NCI-H2227 treated with DMSO at 0.1 percent for 48 hours (cell line): Measurements from ENCODE around the gene SRRM5.
A peak's percentile ranks its signal among the peaks of the same experiment; 100 is the strongest.
"Not testable (repeated sequence)": the region's sequence is repeated elsewhere in the genome, so short reads cannot be mapped to it uniquely, and the experiment has no call there.

Experiments used
- DNase-seq: peaks from one replicate; lab custom pipeline; 2025; lab: John Stamatoyannopoulos, UW

The SRRM5 gene

GRCh38 chr19:43591904-43592772 is 19.8 kb upstream of the SRRM5 start:
- no peak for DNase-seq

DNA sequence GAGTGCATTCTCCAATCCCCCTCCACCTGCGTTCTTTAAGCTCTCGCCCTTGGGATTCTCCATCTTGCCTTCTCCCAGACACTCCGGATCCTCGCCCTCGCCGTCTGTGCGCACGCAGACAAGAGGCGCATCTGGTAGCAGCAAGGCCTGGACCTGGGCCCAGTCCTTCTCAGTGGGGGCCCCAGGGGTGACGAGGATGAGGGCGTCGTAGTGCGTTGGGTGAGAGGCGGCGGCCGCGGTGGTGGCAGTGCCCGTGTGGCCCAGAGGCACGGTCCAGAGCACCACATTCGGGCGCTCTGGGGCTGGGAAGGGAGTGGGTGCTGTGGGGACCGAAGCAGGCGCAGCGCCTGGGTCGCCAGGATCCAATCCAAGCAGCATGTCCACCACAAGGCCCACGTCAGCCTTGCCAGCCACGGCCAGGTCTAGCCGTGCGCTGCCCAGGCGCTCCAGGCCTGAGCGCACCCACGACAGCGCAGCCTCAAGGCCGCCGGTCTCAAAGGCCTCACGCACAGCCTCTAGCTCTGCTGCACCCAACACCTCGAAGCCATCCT is 19.0 kb upstream of the SRRM5 start:
- no peak for DNase-seq

DNA sequence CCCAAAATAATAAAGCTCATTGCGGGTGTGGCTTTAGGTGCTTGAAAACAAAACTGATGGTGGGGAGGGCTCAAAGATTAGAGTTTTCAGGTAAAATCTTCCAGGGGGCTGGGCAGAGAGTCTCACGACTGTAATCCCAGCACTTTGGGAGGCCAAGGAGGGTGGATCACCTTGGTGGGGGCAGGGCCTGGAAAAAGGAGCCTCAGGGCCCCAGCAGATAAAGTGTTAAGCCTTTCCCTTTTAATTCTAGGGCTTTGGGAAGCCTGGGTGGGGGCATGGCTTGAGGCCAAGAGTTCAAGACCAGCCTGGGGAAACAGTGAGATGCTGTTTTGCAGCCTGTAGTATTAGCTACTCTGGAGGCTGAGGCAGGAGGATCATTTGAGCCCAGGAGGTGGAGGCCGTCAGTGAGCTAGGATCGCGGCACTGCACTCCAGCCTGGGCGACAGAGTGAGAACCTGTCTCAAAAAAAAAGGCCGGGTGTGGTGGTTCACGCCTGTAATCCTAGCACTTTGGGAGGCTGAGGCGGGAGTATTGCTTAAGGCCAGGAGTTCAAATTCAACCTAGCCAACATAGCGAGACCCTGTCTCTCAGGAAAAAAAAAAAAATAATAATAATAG is 17.7 kb upstream of the SRRM5 start:
- no peak for DNase-seq

DNA sequence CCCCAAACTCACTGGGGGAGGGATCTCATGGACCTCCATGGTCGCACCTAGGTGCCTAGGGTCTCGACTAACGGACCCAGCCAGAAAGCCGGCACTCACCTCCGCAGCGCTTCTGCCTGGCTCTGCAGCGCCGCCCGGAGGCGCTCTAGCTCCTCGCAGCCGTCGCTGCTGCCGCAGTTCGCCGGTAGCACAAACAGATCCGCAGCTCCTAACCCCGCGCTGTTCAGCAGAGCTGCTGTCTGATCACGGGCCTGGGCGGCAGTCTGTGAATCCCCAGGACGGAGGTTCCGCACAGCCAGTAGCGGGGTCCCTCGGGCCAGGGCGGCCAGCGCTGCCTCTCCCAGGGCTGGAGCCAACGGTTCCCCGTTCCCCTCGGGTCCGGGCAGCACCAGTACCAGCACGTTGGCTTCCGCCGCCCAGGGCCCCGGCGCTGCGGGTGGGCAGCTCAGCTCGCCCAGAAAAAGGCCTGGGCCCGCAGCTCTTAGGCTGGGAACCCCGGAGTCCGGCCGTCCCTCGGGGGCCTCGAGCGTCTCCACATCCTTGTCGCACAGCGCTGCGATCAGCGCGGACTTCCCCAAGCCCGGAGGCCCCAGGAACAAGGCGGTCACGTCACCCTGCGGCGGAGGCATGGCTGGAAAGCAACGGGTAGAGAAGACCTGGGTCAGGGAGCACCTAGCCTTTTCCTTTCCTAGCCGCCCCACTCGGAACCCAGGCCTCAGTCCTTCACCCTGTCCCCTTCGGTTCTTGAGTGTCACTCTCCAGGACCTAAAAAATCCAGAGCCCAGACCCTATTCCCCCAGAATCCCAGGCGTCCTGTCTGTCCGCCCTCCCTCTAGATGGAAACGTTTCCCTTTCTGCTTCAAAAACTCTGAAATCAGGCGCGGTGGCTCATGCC is 16.9 kb upstream of the SRRM5 start:
- no peak for DNase-seq

GRCh38 chr19:43595605-43595998 is 16.3 kb upstream of the SRRM5 start:
- no peak for DNase-seq

DNA sequence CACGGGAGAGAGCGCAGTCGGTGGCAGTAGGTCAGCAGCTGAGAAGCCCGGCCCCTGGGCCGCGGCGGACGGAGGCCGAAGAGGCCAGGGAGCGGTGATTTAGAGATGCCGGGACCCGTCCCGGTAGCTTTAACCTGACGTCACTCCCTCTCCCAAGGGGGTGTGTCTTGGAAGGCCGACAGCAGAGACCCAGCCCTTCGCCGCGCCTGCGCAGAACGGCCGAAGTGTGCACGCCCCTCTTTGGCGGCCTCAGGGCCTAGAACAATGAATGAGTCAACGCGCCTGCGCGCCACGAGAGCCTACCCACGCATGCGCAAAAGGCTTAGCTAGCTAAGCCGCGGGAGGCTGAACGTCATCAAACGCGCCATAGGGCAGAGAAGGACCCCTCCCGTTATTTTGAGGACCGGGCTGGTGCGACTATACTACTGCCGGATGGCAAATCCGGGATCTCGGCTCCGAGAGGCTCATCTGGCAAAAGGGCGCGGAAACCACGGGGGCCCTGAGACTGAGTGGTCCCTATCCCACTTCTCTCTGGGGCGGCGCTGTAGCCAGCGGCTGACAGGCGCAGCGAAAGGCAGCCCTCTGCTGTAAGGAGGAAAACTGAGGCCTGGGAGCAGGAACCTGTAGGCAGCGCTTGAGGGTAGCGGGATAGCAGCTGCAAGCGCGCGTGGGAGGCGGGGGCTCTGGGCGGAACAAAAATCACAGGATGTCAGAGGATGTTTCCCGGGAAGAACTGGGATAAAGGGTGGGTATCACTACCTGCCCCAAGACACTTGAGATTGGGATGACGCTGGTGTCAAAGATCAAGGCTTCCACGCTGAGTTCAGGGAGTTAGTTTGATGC is 15.7 kb upstream of the SRRM5 start, which contains the start of the genes IRGQ and ZNF576:
Gene IRGQ, minus strand, starts transcription at position 136 of the 843 bp plus-strand sequence. CDS start 796 bp downstream, outside the sequence.
Gene ZNF576, plus strand, starts transcription at position 597 of the 843 bp plus-strand sequence. CDS start 514 bp downstream, outside the sequence.
- DNase-seq, result peak; percentile 96

- DNase-seq, result no peak
Measured at GRCh38 chr19:43596842-43597461, 14.9 kb upstream of the SRRM5 start.

GRCh38 chr19:43597876-43598275 is 14.0 kb upstream of the SRRM5 start:
- no peak for DNase-seq

- DNase-seq, result no peak
Measured at GRCh38 chr19:43598445-43599240, 13.2 kb upstream of the SRRM5 start.

- no peak for DNase-seq
Measured at GRCh38 chr19:43599635-43600295, 12.1 kb upstream of the SRRM5 start.

DNA sequence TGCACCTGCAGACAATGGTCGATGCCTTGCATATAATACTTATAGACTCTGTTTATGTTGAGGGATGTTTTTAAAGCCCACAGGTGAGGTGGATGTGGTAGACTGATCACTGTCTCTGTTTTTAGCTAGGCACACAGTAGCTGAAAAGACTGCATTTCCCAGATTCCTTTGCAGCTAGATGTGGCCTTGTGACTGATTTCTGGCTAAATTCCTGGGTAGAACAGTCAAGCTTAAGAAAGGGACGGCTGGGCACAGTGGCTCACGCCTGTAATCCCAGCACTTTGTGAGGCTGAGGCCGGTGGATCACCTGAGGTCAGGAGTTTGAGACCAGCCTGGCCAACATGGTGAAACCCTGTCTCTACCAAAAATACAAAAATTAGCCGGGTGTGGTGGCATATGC is 11.6 kb upstream of the SRRM5 start:
- DNase-seq, result not testable (repeated sequence)

GRCh38 chr19:43605875-43606568 is 5.9 kb upstream of the SRRM5 start:
- peak; percentile 22 for DNase-seq

DNA sequence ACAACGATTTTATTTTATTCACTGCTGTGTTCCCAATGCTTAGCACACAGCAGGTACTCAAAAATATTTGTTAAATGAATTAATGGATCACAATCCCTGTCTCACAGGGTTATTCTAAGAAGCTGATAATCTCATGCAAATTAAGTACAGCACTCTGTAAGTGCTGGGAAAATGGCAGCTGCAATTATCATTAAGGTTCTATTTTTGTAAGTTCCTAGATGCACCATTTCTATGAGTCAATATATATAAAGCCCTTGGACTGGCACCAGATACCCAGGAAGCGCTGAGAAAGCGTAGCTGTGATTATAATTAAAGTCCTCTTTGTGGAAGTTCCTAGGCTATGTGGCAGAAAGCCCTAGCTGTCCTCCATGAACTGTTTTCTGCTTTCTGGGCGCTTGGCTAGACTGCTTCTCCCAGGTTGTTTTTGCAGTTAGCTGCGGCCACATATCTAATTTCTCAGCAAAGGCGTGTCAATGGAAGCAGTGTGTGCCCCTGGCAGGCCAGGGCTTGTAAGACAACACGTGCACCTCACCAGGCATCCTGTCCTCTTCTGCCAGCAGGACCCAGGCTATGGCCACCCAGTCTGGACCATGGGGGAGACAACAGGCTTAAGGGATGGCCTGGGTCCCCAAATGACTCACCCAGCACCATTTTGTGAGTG is 5.2 kb upstream of the SRRM5 start:
- DNase-seq, result no peak

GRCh38 chr19:43607238-43608205 is 4.4 kb upstream of the SRRM5 start:
- DNase-seq, result no peak

- DNase-seq, result no peak
Measured at GRCh38 chr19:43609872-43610271, 2.0 kb upstream of the SRRM5 start.

- DNase-seq, result no peak
Measured at GRCh38 chr19:43610493-43610892, 1.4 kb upstream of the SRRM5 start.

DNA sequence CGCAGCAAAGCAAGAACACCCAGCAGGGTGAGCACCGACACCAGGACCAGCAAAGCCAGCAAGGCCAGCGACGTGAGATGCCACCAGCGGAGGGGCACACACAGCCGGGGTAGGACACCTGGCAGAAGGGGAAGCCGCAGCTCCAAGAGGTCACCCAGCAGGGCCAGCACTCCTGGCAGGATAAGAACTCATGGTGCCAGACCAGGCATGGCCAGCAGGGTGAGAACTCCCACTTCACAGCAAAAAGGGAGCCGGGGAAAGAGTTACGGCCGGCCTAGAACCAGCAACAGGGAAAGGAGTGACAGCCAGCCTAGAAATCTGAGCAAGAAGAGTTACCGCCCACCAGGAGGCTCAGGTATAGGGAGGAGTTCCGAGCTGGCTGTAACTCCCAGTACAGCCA is 486 bp downstream of the SRRM5 start:
- no peak for DNase-seq
